Measurements from ENCODE around the gene ZNF438.

DNA sequence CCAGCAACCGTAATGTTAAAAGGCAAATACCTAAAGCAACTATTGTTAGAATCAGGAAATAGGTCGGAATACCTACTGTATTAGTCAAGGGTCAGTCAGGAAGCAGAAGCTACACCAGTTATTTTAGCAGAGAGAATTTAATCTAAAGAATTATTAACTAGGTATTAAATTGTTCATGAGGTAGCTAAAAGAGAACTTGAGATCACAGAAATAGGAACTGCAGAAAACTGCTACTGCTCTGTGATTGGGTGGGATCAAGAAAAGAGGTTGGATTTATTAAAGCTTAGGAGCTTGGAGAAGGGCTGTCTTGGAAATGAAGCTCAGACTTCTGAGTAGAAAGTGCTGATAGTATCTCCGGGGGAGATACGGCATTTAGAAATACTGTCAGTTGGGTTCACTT lies 20.0 kb upstream of the ZNF438 start:
- TF ChIP-seq PATZ1 (CRISPR knock-in tag; IDR thresholded peaks at IDR 0.05; ENCODE audit: borderline replicate concordance) (no peak), OSR1 (CRISPR knock-in tag; IDR thresholded peaks at IDR 0.05) (no peak), ISL1 (CRISPR knock-in tag; IDR thresholded peaks at IDR 0.05) (no peak), TCF4 (CRISPR knock-in tag; IDR thresholded peaks at IDR 0.05; ENCODE audit: borderline replicate concordance) (no peak), ZNF8 (CRISPR knock-in tag; IDR thresholded peaks at IDR 0.05) (no peak), CSDC2 (CRISPR knock-in tag; IDR thresholded peaks at IDR 0.05) (no peak), CREB5 (CRISPR knock-in tag; IDR thresholded peaks at IDR 0.05; ENCODE audit: low read depth) (no peak), TOX (CRISPR knock-in tag; IDR thresholded peaks at IDR 0.05; ENCODE audit: borderline replicate concordance) (no peak), ZFP3 (CRISPR knock-in tag; IDR thresholded peaks at IDR 0.05) (no peak), ZC3H10 (CRISPR knock-in tag; IDR thresholded peaks at IDR 0.05) (no peak), ARNTL (CRISPR knock-in tag; IDR thresholded peaks at IDR 0.05; ENCODE audit: borderline replicate concordance, low read depth) (no peak), GLIS3 (CRISPR knock-in tag; IDR thresholded peaks at IDR 0.05) (no peak), PPARA (CRISPR knock-in tag; IDR thresholded peaks at IDR 0.05; ENCODE audit: borderline replicate concordance) (no peak)

Data from SK-N-SH treated with all-trans-retinoic acid at 6 μM for 48 hours (cell line).